Measurements from ENCODE around the gene SETD7. TPM values are rescaled to one million over a fixed set of nuclear protein-coding genes. Genes with fewer than 3 reads are reported as not detected.

Gene SETD7
- total RNA-seq, 2 donors from 2014 or later: 25.5 to 29.5 TPM

DNA sequence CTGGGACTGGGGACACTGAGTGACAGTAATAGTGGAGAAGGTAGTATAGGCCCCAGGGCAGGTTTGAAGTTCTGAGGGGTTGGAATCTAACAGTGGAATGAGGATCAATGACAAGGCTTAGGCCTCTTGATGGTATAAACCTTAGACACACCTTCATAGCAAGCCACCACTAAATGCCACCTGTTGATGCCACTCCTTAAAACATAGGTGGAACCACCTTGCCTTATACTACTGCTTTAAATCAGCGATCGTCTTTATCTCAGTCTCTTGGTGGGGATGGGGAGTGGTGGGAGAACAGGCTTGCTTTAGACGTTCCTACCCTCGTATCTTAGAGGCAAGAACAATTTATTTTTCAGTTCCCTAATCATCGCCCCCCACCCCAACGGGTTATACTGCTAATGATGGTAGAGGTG lies 100.9 kb downstream of the SETD7 start:
- DNase-seq: peak; percentile 33

DNA sequence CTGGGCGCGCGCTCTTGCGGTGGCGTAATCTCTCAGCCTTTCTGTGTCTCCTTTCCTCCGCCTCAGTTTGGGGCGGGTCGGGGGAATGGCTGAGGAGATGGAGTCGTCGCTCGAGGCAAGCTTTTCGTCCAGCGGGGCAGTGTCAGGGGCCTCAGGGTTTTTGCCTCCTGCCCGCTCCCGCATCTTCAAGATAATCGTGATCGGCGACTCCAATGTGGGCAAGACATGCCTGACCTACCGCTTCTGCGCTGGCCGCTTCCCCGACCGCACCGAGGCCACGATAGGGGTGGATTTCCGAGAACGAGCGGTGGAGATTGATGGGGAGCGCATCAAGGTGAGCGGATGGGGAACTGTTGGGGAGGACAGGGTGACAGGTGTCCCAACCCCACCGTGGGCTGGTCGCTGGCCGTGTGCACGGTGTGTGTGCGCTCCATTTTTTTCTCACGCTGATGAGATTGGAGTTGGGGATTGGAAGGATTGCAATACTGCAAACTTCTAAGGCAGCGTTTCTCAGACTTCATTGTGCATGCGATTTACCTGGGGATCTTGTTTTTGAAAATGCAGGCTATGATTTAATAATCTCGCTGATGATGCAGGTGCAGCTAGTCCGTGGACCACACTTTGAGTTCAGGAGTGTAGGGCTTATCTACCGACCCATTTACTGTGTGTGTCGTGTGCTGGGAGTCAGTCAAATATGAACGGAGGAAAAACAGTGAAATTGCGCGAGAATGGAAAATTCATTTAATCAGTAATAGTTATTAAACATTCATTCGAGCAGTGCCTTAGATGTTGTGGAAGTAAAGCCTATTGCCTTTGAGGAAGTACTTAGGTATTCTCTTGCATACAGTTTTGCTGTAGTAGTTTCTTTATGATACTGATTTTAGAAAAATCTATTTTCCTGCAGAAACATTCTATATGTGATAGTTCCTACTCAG lies 101.6 kb downstream of the SETD7 start, which contains the start of gene RAB33B:
RAB33B (plus strand) TSS at position 11 of the 935 bp plus-strand sequence; CDS start at position 86, 75 bp downstream.
- H3K36me3 ChIP-seq: no peaks in the 10 kb centered on the region
- no peaks in the 10 kb centered on the region for H3K9me3 ChIP-seq
- H3K27me3 ChIP-seq: no peaks in the 10 kb centered on the region
- no peak for DNase-seq
- TF ChIP-seq CTCF (IDR thresholded peaks at IDR 0.05): no peak
- peak within 1 kb of the TSS; percentile 99 for H3K27ac ChIP-seq
- H3K9ac ChIP-seq (ENCODE audit: low read depth in 2 of 2, low read length in 2 of 2): peak within 1 kb of the TSS; percentile 91 to 99
- intact Hi-C loops (cut with DNase I): loop anchor here (10.0 kb wide), 2 partner anchors 80 to 150 kb away; partner anchors contain the start of genes NAA15 and NDUFC1
- peaks cover 6% of the 10 kb centered on the region for H3K4me1 ChIP-seq
- peak within 1 kb of the TSS; percentile 83 for H3K4me3 ChIP-seq

More for the DNA sequence above, 100.9 kb downstream of the SETD7 start:
- intact Hi-C loops (cut with DNase I): loop anchor here (10.0 kb wide), 2 partner anchors 80 to 150 kb away; partner anchors contain the start of genes NAA15 and NDUFC1
- no peak for TF ChIP-seq CTCF (IDR thresholded peaks at IDR 0.05)
- peak overlapping the region in 1 of 2 donors; percentile 99 for H3K9ac ChIP-seq (ENCODE audit: low read depth in 2 of 2, low read length in 2 of 2)
- H3K4me3 ChIP-seq: peak overlapping the region; percentile 83
- no peaks in the 10 kb centered on the region for H3K9me3 ChIP-seq
- H3K27me3 ChIP-seq: no peaks in the 10 kb centered on the region
- no peaks in the 10 kb centered on the region for H3K36me3 ChIP-seq
- peaks cover 6% of the 10 kb centered on the region for H3K4me1 ChIP-seq
- peak overlapping the region; percentile 99 for H3K27ac ChIP-seq

DNA sequence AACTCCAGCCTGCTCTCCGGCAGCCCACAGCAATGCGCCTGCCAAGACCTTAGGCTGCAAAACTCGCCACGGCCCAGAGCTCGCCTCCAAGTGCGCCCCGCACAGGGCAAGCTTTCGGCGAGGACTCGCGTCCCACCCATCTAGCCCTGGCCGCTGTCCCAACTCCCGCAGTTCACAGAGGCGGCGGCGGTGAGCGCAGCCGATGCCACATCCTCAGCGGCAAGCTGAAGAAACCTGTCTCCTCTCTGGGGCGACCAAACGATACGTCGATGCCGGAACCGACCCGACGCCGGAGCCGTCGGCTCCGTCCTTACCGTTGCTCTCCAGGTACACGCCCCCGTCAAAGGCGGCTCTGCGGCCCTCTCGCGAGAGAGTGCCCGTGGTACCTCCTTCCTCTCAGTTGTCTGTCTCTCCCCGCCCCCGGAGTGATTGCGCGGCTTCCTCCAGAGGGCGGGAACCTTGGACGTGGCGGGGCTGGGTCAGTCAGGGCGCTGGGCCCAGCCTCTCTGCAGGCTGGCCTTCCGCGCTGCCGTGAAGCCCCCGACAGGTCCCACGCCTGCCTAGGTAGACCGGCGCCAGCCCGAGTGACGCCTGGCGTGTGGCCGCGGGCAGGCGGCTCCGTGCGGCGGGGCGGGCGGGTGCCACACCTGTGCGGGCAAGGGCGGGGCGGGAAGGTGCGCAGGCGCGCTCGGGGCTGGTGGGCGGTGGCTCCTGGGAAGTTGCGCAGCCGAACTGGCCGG lies 102.5 kb downstream of the SETD7 start:
- peak overlapping the region; percentile 83 for H3K4me3 ChIP-seq
- intact Hi-C loops (cut with DNase I): loop anchor here (10.0 kb wide), 2 partner anchors 81 to 149 kb away; partner anchors contain the start of genes NAA15 and NDUFC1
- peaks cover 6% of the 10 kb centered on the region for H3K4me1 ChIP-seq

DNA sequence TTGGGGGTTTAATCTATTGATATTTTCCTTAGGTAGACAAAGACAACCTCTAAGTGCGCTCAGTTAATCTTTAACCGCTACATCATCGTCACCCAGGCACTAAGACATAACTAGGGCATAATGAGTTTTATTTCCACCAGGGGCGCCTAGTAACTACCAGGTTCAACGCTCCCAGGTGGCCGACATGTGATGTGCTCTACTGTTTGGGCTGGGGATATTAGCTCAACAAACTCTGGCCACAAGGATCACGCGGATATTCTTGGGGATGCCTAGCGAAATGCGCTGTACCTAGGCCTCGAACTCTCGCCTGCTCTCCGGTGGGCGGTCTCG lies 103.0 kb downstream of the SETD7 start:
- Histone ChIP-seq H3K27ac (peak overlapping the region; percentile 99), H3K36me3 (no peaks in the 10 kb centered on the region), H3K9me3 (no peaks in the 10 kb centered on the region), H3K27me3 (no peaks in the 10 kb centered on the region), H3K4me3 (peak overlapping the region; percentile 83), H3K9ac (ENCODE audit: low read depth in 2 of 2, low read length in 2 of 2) (peak overlapping the region; percentile 91 to 99), H3K4me1 (peaks cover 6% of the 10 kb centered on the region)
- DNase-seq: peak; percentile 69
- peak; percentile 30 for TF ChIP-seq CTCF (IDR thresholded peaks at IDR 0.05)
- intact Hi-C loops (cut with DNase I): loop anchor here (10.0 kb wide), 2 partner anchors 82 to 148 kb away; partner anchors contain the start of genes NAA15 and NDUFC1

More for the DNA sequence above, 102.5 kb downstream of the SETD7 start:
- Histone ChIP-seq H3K9ac (ENCODE audit: low read depth in 2 of 2, low read length in 2 of 2) (peak overlapping the region; percentile 91 to 99), H3K27me3 (no peaks in the 10 kb centered on the region), H3K9me3 (no peaks in the 10 kb centered on the region), H3K36me3 (no peaks in the 10 kb centered on the region), H3K27ac (peak overlapping the region; percentile 99)
- peak; percentile 10 for TF ChIP-seq CTCF (IDR thresholded peaks at IDR 0.05)
- peak; percentile 98 for DNase-seq

GRCh38 chr4:139451997-139452396 lies 104.0 kb downstream of the SETD7 start:
- Histone ChIP-seq H3K36me3 (no peaks in the 10 kb centered on the region), H3K27me3 (no peaks in the 10 kb centered on the region), H3K9ac (ENCODE audit: low read depth in 2 of 2, low read length in 2 of 2) (no peak overlapping the region), H3K4me3 (no peak overlapping the region), H3K9me3 (no peaks in the 10 kb centered on the region), H3K27ac (no peak overlapping the region), H3K4me1 (peaks cover 6% of the 10 kb centered on the region)
- DNase-seq: no peak
- no peak for TF ChIP-seq CTCF (IDR thresholded peaks at IDR 0.05)
- intact Hi-C loops (cut with DNase I): loop anchor here (10.0 kb wide), 2 partner anchors 83 to 147 kb away; partner anchors contain the start of genes NAA15 and NDUFC1

All from colonic mucosa (tissue), 4 donors.